Measurements from ENCODE around the gene P2RY12. TPM values are rescaled to one million over a fixed set of nuclear protein-coding genes. Genes with fewer than 3 reads are reported as not detected.
A peak's percentile ranks its signal among the peaks of the same experiment; 100 is the strongest.

P2RY12 gene
- polyA plus RNA-seq, 4 donors, result 0.54 to 2.2 (median 0.75) TPM; not detected in 1

DNA sequence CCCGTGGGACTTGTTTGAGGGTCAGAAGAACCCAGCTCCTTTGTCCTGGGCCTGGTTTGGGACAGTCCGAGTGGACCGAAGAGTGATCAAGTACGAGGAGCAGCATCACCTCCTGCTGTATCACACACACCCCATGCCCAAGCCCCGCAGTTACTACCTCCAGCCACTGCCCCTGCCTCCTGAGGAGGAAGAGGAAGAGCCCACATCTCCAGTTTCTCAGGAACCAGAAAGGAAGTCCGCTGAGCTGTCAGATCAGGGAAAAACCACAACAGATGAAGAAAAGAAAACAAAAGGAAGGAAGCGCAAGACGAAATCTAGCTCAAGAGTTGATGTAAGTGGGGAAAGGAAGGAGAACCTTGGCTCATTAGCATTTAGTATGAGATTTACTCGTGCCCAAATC, 3.3 kb upstream of the P2RY12 start:
- FAIRE-seq (no peak), DNase-seq (no peak)
- H3K4me1 ChIP-seq (ENCODE audit: control insufficient read depth in 3 of 3, insufficient read depth in 2 of 3, low read depth in 1 of 3, low read length in 2 of 3), result peaks cover 2 to 8% (median 3%) of the 10 kb centered on the region in 3 donors
- H3K4me3 ChIP-seq (ENCODE audit: low read depth in 1 of 3, low read length in 3 of 3), result no peak overlapping the region
- H3K36me3 ChIP-seq (ENCODE audit: control insufficient read depth in 3 of 3, insufficient read depth in 2 of 3, low read depth in 1 of 3, low read length in 3 of 3), result peaks cover 0 to 7% (median 0%) of the 10 kb centered on the region in 3 donors
- WGBS, 3 donors, result 82 to 92% (median 86%) methylated on average over 9 of the region's 9 CpGs
- no peaks in the 10 kb centered on the region for H3K9me3 ChIP-seq (ENCODE audit: control insufficient read depth in 2 of 2, insufficient read depth in 1 of 2, low read depth in 1 of 2, low read length in 1 of 2)
- H3K27ac ChIP-seq (ENCODE audit: low read depth in 1 of 3, low read length in 2 of 3), result no peak overlapping the region
- no peaks in the 10 kb centered on the region for H3K27me3 ChIP-seq (ENCODE audit: control insufficient read depth in 3 of 3, insufficient read depth in 3 of 3, low read length in 3 of 3)

DNA sequence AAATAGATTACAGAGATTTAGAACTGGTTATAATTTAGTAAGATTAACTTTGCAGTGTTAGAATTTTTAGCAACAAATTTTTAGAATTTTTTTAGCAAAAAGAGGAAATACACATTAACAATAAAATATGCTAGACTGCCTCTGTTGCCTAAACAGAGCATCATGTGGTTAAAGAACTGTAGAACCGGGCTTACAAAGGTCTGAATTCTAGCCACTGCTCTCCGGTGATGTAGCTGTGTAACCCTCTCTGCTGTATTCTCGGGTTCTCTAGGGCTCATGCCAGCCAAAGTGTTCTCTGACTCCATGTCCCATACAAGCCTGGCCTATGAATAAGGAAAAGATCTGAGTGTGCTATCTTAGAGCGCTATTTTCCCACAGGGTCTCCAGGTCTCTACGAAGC, 2.9 kb upstream of the P2RY12 start:
- H3K36me3 ChIP-seq (ENCODE audit: control insufficient read depth in 3 of 3, insufficient read depth in 2 of 3, low read depth in 1 of 3, low read length in 3 of 3), result peaks cover 0 to 7% (median 0%) of the 10 kb centered on the region in 3 donors
- no peak overlapping the region for H3K27ac ChIP-seq (ENCODE audit: low read depth in 1 of 3, low read length in 2 of 3)
- peaks cover 2 to 12% (median 3%) of the 10 kb centered on the region in 3 donors for H3K4me1 ChIP-seq (ENCODE audit: control insufficient read depth in 3 of 3, insufficient read depth in 2 of 3, low read depth in 1 of 3, low read length in 2 of 3)
- H3K9me3 ChIP-seq (ENCODE audit: control insufficient read depth in 2 of 2, insufficient read depth in 1 of 2, low read depth in 1 of 2, low read length in 1 of 2), result no peaks in the 10 kb centered on the region
- 84 to 93% (median 91%) methylated on average over 5 of the region's 5 CpGs for WGBS, 3 donors
- no peak overlapping the region for H3K4me3 ChIP-seq (ENCODE audit: low read depth in 1 of 3, low read length in 3 of 3)
- no peak for FAIRE-seq
- H3K27me3 ChIP-seq (ENCODE audit: control insufficient read depth in 3 of 3, insufficient read depth in 3 of 3, low read length in 3 of 3), result no peaks in the 10 kb centered on the region
- DNase-seq, result no peak

- no peaks in the 10 kb centered on the region for H3K9me3 ChIP-seq (ENCODE audit: control insufficient read depth in 2 of 2, insufficient read depth in 1 of 2, low read depth in 1 of 2, low read length in 1 of 2)
- no peak overlapping the region for H3K27ac ChIP-seq (ENCODE audit: low read depth in 1 of 3, low read length in 2 of 3)
- peaks cover 2 to 16% (median 3%) of the 10 kb centered on the region in 3 donors for H3K4me1 ChIP-seq (ENCODE audit: control insufficient read depth in 3 of 3, insufficient read depth in 2 of 3, low read depth in 1 of 3, low read length in 2 of 3)
- DNase-seq (no peak), FAIRE-seq (no peak)
- H3K27me3 ChIP-seq (ENCODE audit: control insufficient read depth in 3 of 3, insufficient read depth in 3 of 3, low read length in 3 of 3), result no peaks in the 10 kb centered on the region
- 81 to 97% (median 94%) methylated on average over 4 of the region's 4 CpGs for WGBS, 3 donors
- peaks cover 0 to 7% (median 0%) of the 10 kb centered on the region in 3 donors for H3K36me3 ChIP-seq (ENCODE audit: control insufficient read depth in 3 of 3, insufficient read depth in 2 of 3, low read depth in 1 of 3, low read length in 3 of 3)
- H3K4me3 ChIP-seq (ENCODE audit: low read depth in 1 of 3, low read length in 3 of 3), result no peak overlapping the region
Measured at GRCh38 chr3:151386056-151386455, 1.5 kb upstream of the P2RY12 start.

DNA sequence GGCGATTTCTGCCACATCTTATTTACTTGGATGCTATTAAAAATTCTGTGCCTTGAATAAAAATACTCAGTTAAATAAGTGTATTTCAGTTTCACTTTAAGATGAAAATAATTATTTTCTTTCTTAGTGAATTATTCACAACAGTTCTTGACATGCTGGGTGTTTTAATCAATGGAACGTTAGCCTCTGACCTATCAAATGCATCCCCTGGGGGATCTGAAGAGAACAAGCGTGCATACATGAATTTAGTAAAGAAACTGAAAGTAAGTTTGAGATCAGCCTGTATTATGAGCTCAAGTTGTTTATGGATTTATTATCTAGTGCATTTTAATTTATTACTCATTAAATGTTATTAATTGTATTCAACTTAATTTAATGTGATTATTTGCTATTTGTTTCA, 597 bp downstream of the P2RY12 start:
- FAIRE-seq, result no peak
- Histone ChIP-seq H3K9me3 (ENCODE audit: control insufficient read depth in 2 of 2, insufficient read depth in 1 of 2, low read depth in 1 of 2, low read length in 1 of 2) (no peaks in the 10 kb centered on the region), H3K27ac (ENCODE audit: low read depth in 1 of 3, low read length in 2 of 3) (peak overlapping the region in 2 of 3 donors; percentile 8 to 72), H3K4me1 (ENCODE audit: control insufficient read depth in 3 of 3, insufficient read depth in 2 of 3, low read depth in 1 of 3, low read length in 2 of 3) (peaks cover 2 to 16% (median 3%) of the 10 kb centered on the region in 3 donors), H3K36me3 (ENCODE audit: control insufficient read depth in 3 of 3, insufficient read depth in 2 of 3, low read depth in 1 of 3, low read length in 3 of 3) (peaks cover 0 to 5% (median 0%) of the 10 kb centered on the region in 3 donors), H3K27me3 (ENCODE audit: control insufficient read depth in 3 of 3, insufficient read depth in 3 of 3, low read length in 3 of 3) (no peaks in the 10 kb centered on the region), H3K4me3 (ENCODE audit: low read depth in 1 of 3, low read length in 3 of 3) (no peak overlapping the region)
- peak in 1 of 2 donors; percentile 37 for DNase-seq
- 20 to 23% (median 20%) methylated on average over 3 of the region's 3 CpGs for WGBS, 3 donors

DNA sequence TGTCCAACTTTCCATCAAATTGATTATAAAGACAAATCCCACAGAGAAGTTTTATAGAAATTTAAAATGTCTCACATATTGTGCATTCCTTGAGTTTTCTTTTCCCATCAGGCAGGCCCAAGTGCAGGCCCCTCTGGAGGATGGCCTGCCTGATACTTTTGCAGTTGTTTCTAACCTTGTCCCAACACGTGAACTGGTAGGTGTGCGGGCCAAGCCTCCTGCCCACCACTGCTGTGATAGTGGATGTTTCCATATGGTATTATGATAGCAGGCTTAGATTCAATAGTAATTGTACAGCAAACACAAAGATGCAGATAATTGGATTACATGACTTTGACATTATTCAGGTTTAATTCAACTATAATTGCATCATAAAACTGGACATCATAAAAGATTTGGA, 1.4 kb downstream of the P2RY12 start:
- Histone ChIP-seq H3K4me3 (ENCODE audit: low read depth in 1 of 3, low read length in 3 of 3) (no peak overlapping the region), H3K4me1 (ENCODE audit: control insufficient read depth in 3 of 3, insufficient read depth in 2 of 3, low read depth in 1 of 3, low read length in 2 of 3) (peaks cover 2 to 16% (median 3%) of the 10 kb centered on the region in 3 donors), H3K36me3 (ENCODE audit: control insufficient read depth in 3 of 3, insufficient read depth in 2 of 3, low read depth in 1 of 3, low read length in 3 of 3) (peaks cover 0 to 5% (median 0%) of the 10 kb centered on the region in 3 donors), H3K27me3 (ENCODE audit: control insufficient read depth in 3 of 3, insufficient read depth in 3 of 3, low read length in 3 of 3) (no peaks in the 10 kb centered on the region), H3K27ac (ENCODE audit: low read depth in 1 of 3, low read length in 2 of 3) (peak overlapping the region in 2 of 3 donors; percentile 72 to 81), H3K9me3 (ENCODE audit: control insufficient read depth in 2 of 2, insufficient read depth in 1 of 2, low read depth in 1 of 2, low read length in 1 of 2) (no peaks in the 10 kb centered on the region)
- 68 to 94% (median 87%) methylated on average over 2 of the region's 2 CpGs for WGBS, 3 donors
- no peak for DNase-seq
- FAIRE-seq, result no peak

DNA sequence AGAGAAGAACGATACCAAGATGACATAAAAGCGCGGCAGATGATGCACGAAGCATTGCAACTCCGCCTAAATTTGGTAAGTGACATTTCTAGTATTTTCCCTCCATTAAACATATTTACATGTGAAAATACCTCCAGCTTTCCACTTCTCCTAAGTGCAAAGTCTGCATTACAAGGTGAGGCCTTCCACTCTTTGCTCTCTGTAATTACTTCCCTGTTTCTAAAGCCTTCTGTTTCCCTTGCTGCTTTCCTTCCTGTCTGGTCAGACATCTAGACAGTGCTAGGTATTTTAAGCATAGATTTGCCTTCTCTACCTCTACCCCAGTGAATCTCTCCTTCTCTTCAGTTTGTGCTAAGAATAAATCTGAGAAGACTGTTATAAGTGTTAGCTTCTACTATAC, 1.9 kb downstream of the P2RY12 start:
- DNase-seq, result peak; percentile 72 to 84
- FAIRE-seq, result no peak
- Histone ChIP-seq H3K4me1 (ENCODE audit: control insufficient read depth in 3 of 3, insufficient read depth in 2 of 3, low read depth in 1 of 3, low read length in 2 of 3) (peaks cover 2 to 16% (median 3%) of the 10 kb centered on the region in 3 donors), H3K36me3 (ENCODE audit: control insufficient read depth in 3 of 3, insufficient read depth in 2 of 3, low read depth in 1 of 3, low read length in 3 of 3) (peaks cover 0 to 2% (median 0%) of the 10 kb centered on the region in 3 donors), H3K9me3 (ENCODE audit: control insufficient read depth in 2 of 2, insufficient read depth in 1 of 2, low read depth in 1 of 2, low read length in 1 of 2) (no peaks in the 10 kb centered on the region), H3K27ac (ENCODE audit: low read depth in 1 of 3, low read length in 2 of 3) (peak overlapping the region in 2 of 3 donors; percentile 72 to 81), H3K27me3 (ENCODE audit: control insufficient read depth in 3 of 3, insufficient read depth in 3 of 3, low read length in 3 of 3) (no peaks in the 10 kb centered on the region), H3K4me3 (ENCODE audit: low read depth in 1 of 3, low read length in 3 of 3) (no peak overlapping the region)
- WGBS, 3 donors, result 24 to 61% (median 47%) methylated on average over 5 of the region's 5 CpGs

DNA sequence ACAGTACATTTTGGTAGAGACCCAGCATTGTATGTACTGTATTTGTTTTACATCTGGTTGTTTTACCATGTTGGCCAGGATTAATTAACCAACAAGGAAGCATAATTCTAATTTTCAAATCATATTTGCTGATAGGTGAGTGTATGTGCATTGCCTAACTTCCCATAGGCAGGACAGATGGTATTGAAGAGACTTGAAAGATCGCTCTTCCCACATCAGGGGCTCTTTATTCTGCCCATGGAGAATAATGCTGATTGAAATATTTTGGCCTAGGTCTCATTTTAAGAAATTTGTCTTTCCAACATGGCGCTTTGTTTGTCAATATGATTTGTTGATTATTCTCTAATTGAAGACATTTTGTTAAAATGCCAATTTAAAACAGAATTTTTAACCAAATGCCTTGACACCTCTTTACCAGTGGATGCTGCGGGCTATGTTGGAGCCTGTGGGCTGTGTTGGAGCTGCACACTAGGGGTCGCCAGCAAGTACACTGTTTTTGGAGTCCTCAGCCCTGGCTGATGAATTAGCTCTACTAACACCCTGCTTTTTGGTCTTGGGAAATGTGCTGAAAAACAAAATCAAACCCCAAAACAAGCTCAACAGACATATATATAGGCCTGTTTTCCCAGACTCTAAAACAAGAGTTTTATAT, 5.3 kb downstream of the P2RY12 start:
- Histone ChIP-seq H3K27me3 (ENCODE audit: control insufficient read depth in 3 of 3, insufficient read depth in 3 of 3, low read length in 3 of 3) (no peaks in the 10 kb centered on the region), H3K27ac (ENCODE audit: low read depth in 1 of 3, low read length in 2 of 3) (no peak overlapping the region), H3K4me3 (ENCODE audit: low read depth in 1 of 3, low read length in 3 of 3) (no peak overlapping the region), H3K4me1 (ENCODE audit: control insufficient read depth in 3 of 3, insufficient read depth in 2 of 3, low read depth in 1 of 3, low read length in 2 of 3) (peaks cover 2 to 16% (median 3%) of the 10 kb centered on the region in 3 donors), H3K36me3 (ENCODE audit: control insufficient read depth in 3 of 3, insufficient read depth in 2 of 3, low read depth in 1 of 3, low read length in 3 of 3) (no peaks in the 10 kb centered on the region), H3K9me3 (ENCODE audit: control insufficient read depth in 2 of 2, insufficient read depth in 1 of 2, low read depth in 1 of 2, low read length in 1 of 2) (no peaks in the 10 kb centered on the region)
- WGBS, 3 donors, result 71 to 85% (median 81%) methylated on average over 4 of the region's 4 CpGs
- DNase-seq, result peak in 1 of 2 donors; percentile 11
- no peak for FAIRE-seq

GRCh38 chr3:151377768-151378385, 6.7 kb downstream of the P2RY12 start:
- Histone ChIP-seq H3K27ac (ENCODE audit: low read depth in 1 of 3, low read length in 2 of 3) (no peak overlapping the region), H3K27me3 (ENCODE audit: control insufficient read depth in 3 of 3, insufficient read depth in 3 of 3, low read length in 3 of 3) (no peaks in the 10 kb centered on the region), H3K36me3 (ENCODE audit: control insufficient read depth in 3 of 3, insufficient read depth in 2 of 3, low read depth in 1 of 3, low read length in 3 of 3) (no peaks in the 10 kb centered on the region), H3K9me3 (ENCODE audit: control insufficient read depth in 2 of 2, insufficient read depth in 1 of 2, low read depth in 1 of 2, low read length in 1 of 2) (no peaks in the 10 kb centered on the region), H3K4me3 (ENCODE audit: low read depth in 1 of 3, low read length in 3 of 3) (no peak overlapping the region), H3K4me1 (ENCODE audit: control insufficient read depth in 3 of 3, insufficient read depth in 2 of 3, low read depth in 1 of 3, low read length in 2 of 3) (peaks cover 0 to 8% (median 0%) of the 10 kb centered on the region in 3 donors)
- 85 to 91% (median 87%) methylated on average over 8 of the region's 8 CpGs for WGBS, 3 donors
- no peak for DNase-seq
- no peak for FAIRE-seq

Measured in small intestine (tissue), 7 donors.